ENCODE data around the gene EIF3F.
A peak's percentile ranks its signal among the peaks of the same experiment; 100 is the strongest.

Gene EIF3F

GRCh38 chr11:8023831-8024555, 36.9 kb downstream of the EIF3F start:
- peak; percentile 22 for DNase-seq (ENCODE audit: low read depth)

DNA sequence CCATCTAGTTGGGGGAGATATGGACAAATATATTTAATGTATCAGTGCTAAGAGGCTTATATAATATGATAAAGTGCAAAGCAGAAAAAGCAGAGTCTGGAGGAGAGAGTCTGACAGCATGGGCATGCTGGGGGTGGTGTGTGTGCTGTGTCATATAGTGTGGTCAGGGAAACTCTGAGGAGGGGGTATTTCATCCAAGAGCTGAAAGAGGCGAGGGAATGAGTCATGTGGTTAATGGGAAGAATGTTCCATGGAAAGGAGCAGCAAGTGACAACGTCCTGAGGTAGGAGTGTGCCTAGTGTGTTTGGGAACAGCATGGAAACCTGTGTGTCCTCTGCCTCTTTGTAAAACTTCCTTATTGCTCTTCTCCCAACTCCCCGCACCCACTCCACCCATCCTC, 38.0 kb downstream of the EIF3F start:
- DNase-seq (ENCODE audit: low read depth): no peak

GRCh38 chr11:8025816-8026215, 38.7 kb downstream of the EIF3F start:
- DNase-seq (ENCODE audit: low read depth): peak; percentile 80

DNA sequence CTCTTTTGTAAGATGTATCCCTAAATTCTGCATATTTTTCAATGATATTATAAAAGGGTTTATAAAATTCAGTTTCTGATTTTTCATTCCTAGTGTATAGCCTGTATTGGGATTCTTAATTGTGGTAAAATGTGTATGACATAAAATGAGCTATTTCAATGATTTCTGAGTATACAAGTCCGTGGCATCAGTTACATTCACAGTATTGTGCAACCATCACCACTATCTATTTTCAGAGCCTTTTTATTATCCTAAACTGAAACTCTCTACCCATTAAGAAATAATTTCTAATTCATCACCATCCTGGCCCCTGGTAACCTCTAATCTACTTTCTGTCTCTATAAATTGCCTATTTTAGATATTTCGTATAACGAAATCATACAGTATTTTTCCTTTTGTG, 39.8 kb downstream of the EIF3F start:
- DNase-seq (ENCODE audit: low read depth): no peak

- DNase-seq (ENCODE audit: low read depth): no peak
Observed at GRCh38 chr11:8028766-8029165, 41.6 kb downstream of the EIF3F start.

GRCh38 chr11:8030526-8031247, 43.5 kb downstream of the EIF3F start:
- DNase-seq (ENCODE audit: low read depth): no peak

DNA sequence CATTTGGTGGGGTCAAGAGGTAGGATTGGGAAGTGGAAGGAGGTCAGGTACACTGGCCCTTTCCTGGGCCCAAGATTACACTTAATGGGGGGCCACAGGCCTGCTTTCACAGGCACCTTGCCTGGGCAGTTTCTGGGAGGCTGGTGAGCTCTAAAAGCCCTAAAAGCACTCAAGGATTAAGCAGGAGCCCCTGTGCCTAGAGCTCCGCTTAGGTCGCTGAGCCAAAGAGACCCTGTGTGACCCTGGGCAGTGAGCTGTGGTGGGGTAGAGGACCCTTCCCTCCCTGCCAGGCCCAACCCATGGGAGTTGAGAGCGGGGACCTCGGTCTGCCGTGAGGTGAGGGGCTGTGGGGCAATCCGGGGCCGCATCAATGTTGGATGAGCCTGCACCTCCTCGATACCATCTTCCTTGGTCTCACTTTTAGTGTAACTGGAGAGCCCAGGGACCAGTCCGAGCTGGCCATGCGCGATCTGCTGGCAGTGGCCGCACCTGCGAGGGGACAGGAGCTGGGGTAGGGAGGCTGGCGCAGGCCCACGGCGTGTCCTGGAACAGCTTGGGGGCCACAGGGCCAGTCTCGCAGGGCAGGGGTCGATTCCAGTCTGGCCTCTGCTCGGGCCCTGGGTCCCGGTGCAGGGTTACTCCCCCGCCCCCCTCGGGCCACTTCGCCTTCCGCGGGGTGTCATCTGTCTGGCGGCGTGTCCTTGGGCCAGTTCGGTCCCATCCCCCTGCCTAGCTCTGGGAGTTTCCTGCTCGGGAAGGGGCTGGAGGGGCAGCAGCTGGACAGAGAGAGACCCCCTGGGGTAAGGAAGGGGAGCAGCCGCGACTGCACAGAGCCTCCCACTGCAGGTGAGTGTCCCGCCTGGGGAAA, 44.3 kb downstream of the EIF3F start:
- no peak for DNase-seq (ENCODE audit: low read depth)

- DNase-seq (ENCODE audit: low read depth): no peak
Observed at GRCh38 chr11:8032122-8032521, 45.0 kb downstream of the EIF3F start.

- DNase-seq (ENCODE audit: low read depth): no peak
Observed at GRCh38 chr11:8032576-8033304, 45.6 kb downstream of the EIF3F start.

GRCh38 chr11:8033305-8034105, 46.4 kb downstream of the EIF3F start:
- peak; percentile 80 for DNase-seq (ENCODE audit: low read depth)

GRCh38 chr11:8034106-8034585, 47.0 kb downstream of the EIF3F start:
- no peak for DNase-seq (ENCODE audit: low read depth)

GRCh38 chr11:8034604-8035190, 47.6 kb downstream of the EIF3F start:
- DNase-seq (ENCODE audit: low read depth): no peak

- DNase-seq (ENCODE audit: low read depth): no peak
Observed at GRCh38 chr11:8035200-8035855, 48.2 kb downstream of the EIF3F start.

GRCh38 chr11:8036002-8036802, 49.1 kb downstream of the EIF3F start:
- DNase-seq (ENCODE audit: low read depth): no peak

DNA sequence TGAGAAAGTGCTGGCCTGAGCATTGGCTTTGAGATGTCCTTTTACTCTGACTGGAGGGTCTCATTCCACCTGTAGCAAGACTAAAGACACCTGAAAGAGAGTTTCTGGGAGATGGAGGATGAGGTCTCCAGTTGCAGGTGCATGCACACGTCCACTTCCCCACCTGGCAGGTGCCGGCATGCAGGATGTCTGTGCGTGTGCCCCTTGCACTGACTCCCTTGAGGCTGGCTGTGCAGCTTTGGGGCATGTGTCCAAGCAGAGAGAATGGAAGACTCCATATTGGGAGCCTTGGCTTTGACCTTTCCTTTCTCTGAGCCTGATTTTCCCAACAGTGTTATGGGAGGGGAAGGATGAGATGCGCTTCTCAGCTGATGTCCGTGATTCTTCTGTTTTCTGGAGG, 49.8 kb downstream of the EIF3F start:
- no peak for DNase-seq (ENCODE audit: low read depth)

GRCh38 chr11:8038393-8038792, 51.3 kb downstream of the EIF3F start:
- DNase-seq (ENCODE audit: low read depth): no peak

DNA sequence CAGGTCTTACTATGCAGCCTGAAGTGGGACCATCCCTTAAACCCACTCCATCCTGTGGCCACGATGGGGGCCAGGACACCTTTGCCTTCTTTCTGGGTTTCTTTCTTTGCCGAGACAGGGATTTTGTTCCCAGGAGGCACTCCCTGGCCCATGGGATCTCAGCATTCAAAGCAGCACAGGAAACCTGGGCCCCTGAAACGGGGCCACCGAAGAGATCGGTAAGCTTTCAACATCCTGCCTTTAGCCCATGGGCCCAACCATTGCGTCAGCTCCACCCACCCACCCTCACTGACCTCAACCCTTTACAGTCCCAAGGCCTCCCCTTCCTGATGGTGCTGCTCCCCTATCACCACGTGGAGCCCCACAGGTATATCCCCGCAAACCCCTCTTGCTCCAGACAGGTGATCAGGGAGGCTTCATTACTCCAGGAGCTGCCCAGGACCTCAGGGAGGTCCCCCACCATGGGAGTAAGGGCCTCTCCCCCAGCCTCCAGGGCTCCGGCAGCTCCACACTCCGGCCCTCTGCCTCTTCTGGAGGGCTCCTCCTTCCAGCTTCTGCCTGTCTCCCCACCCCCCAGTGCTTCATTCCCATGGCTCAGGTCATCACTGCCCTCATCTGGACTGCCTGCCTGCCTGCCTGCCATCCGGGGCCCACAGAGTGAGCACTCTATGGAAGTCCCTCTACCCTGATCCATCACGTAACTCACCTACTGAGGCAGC, 51.8 kb downstream of the EIF3F start:
- no peak for DNase-seq (ENCODE audit: low read depth)

DNA sequence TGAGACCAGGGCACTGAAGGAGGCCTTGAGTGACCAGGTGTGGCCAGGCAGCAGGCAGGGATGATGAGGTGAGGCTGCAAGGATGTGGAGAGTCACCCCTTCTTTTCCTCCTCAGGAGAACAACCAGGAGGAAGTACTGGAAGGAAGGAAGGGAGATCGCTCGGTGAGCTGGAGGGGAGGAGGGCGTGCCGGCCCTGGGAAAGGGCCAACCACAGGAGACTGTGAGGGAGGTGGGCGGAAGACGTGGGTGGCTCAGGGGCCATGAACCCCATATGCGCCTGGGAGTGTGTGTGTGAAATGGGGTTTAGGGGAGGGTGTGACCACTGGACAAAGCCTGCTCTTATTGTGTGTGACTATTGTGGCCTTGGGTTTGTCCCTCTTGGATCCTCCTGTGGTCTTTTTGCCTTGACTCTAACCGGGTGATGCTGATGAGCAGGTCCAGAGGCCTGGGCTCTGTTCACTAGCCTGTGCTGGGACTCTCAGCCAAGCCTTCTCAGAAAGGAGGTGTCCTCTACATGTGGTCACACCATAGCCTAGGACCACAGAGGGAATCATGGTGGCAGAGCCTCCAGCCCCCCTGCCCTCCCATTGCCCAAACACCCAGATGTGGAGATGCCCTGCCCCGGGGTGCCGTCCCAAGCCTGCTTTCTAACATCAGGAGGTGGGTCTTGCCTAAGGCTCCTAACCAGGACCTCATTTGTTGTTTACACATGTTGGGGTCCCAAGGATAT, 52.6 kb downstream of the EIF3F start:
- no peak for DNase-seq (ENCODE audit: low read depth)

Data from iris pigment epithelial cell (primary cell).